Stimulated activated CD8-positive, alpha-beta memory T cell treated with anti-CD3 and anti-CD28 coated beads, Interleukin-7, amount 100 ng/mL, for 48 hours (primary cell): ENCODE measurements around the gene GM2A.
"Not testable (repeated sequence)": the region's sequence is repeated elsewhere in the genome, so short reads cannot be mapped to it uniquely, and the experiment has no call there.

Experiments
- DNase-seq, 2 donors: peaks; one replicate each; pipeline ENCODE4 v3.0.0-alpha.2; 2020; ENCODE audit warnings: low read depth in 1 of 2; ENCODE audit errors: extremely low read depth in 1 of 2

Gene GM2A

DNA sequence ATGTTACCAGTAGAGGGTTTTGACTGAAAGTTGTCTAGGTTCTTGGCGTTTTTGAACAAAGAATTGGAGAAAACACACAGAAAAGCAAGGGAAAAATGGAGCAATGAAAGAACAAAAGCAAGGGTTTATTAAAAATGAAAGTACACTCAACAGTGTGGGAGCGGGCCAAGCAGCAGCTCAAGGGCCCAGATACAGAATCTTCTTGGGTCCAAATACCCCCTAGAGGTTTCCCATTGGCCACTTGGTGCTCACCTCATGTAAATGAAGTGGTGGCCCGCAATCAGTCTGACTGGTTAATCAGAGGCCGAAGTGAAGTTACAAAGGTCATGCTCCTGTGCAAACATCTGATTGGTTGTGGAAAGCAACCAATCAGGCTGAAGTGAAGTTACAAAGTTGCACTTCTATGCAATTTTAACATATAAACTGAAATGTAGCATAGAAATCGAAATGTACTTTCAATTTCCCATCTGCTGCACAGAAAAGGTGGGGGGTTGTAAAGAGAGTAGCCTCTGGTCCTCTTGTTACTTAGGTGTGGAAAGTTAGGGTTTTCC, 1.9 kb upstream of the GM2A start:
- DNase-seq, result no peak

- no peak for DNase-seq
Measured at GRCh38 chr5:151251621-151252020, 1.4 kb upstream of the GM2A start.

DNA sequence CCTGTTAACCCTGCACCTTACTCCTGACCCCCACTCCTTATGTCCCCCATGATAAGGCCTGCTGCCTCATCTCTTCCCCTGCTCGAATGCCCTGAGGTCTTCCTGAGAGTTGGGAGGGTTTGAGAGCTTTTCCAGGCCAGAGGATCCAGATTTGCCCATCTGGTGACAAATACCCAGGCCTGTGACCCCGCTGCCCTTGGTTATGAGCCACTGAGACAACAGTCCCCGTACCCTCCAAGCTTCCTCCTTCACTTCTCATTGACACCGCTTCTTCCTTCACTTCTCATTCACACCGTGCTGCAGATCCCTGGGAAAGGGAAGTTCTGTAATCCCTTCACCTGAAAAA, 593 bp downstream of the GM2A start:
- no peak for DNase-seq

- no peak for DNase-seq
Measured at GRCh38 chr5:151254556-151254955, 1.6 kb downstream of the GM2A start.

GRCh38 chr5:151254990-151255389, 2.0 kb downstream of the GM2A start:
- not testable (repeated sequence) for DNase-seq

DNA sequence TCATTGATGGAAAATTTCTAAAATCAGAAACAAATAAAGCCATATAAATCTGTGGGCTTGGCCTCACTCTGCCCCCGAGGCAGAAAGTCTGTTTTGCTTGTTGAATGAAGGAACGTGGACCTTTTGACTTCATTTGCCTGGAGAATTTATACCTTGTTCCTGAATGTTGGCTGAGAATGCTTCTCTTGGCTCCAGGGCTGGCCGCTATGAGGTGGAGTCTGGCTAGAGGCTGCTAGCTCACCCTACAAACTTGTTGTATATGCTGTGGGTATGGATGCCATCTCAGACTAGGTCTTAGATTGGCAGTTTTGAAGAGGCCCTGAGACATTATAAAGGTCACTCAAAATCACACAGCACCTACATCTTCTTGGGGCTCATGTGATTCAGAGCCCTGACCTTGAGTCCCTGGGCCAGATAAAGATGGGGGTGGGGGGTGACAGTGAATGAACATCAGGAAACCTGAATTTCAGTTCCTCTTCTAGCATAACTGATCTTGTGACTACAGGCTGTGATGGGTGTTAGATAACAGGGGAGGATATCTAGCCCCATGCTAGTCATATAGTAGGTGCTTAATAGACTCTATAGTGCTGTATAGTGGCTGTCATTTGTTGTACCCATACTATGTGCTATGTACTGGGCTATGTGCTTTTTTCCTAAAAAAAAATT, 2.8 kb downstream of the GM2A start:
- DNase-seq, result no peak

DNA sequence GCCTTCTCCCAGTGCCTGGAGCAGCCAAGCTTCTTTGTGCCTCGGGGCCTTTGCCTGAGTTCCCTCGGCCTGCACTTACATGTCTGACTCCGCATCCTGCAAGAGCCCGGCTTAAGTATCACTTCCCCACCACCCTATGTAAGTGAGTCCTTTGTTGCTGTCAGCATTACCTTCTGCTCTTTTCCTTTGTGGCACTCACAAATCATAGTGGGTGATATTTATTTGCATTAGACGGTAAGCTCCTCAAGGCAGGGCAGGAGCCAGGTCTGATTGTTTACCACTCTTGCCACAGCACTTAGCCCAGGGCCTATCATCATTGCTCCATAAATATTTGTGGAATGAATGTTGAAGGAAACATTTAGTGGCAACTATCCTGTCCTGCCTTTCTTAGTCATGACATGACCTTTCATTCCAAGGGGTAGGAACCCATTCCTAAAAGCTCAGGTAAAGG, 4.8 kb downstream of the GM2A start:
- no peak for DNase-seq

DNA sequence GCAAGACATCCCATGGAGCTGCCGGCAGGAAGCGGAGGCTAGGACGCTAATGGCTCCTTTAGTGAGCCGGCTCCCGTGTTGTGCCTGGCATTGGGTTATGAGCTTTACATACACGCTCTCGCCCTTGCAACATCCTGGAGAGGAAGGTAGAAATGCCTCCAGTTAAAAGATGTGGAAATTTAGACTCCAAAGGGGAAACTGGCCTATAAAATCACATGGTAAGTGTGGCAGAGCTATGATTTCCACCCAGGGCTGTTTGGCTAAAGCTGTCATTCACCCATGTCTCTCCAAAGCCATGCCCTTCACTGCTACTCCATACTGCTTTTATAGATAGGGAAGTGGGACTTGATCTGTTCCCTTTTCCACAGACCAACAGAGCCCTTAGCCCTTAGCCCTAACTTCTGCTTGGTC, 5.2 kb downstream of the GM2A start:
- DNase-seq, result no peak

DNA sequence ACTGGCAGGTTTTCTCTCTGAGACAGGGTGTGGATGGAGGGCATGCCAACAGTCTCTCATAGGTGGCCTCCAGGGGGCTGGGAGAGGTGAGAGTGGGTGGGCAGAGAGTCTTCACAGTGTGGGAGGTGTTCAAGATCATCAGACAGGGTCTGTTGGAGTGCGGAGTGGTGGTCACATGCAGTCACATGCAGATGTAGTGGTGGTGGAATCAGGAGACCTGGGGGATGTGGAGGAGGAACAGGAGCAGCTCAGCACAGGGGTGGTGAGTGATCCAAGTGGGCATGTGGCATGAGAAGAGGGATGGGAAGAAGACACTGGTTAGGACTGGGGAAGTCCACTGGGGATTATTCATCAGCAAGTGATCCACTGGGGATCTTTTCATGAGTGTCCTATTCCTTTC, 5.8 kb downstream of the GM2A start:
- no peak for DNase-seq

- no peak for DNase-seq
Measured at GRCh38 chr5:151259931-151260330, 6.9 kb downstream of the GM2A start.

DNA sequence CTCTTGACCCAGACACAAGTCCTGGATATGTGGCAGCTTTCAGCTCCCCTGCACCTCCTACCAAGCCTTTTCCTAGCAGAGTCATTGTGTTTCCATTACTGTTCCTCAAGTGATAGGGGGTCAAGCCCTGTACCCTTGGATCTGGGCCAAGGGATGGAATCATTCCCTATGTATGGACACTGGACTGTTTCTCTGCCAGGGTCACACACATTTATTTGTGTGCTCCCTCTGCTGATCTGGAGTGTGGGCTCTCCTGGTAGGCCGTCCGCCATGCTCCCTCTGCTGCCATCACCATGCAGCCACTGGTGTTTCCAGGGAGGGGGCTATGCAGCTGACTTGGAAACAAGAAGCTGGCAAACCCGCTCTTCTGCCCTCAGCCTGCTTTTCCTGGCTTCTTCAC, 9.5 kb downstream of the GM2A start:
- no peak for DNase-seq

DNA sequence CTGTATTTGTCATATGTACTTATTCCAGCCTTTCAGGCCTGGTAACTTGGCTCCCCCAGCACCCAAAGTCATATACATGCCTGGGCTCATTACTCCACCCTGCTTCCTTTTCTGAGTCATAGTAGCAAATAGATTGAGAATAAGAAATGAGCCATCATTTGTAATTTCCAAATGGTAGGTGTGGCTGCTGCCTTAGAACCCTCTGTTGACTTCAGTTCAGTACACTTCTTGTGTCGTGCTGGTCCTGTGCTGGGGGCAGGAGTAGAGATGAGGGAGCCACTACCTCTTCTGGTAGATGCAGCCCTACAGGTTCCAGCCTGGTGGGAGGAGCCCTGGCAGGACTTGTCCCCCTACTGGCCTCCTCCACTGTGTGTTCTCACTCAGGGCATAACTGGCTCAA, 11.1 kb downstream of the GM2A start:
- DNase-seq, result peak in 1 of 2 donors; percentile 28

GRCh38 chr5:151267491-151268260, 14.7 kb downstream of the GM2A start:
- DNase-seq, result no peak

- no peak for DNase-seq
Measured at GRCh38 chr5:151270599-151270998, 17.6 kb downstream of the GM2A start.

GRCh38 chr5:151271336-151271735, 18.4 kb downstream of the GM2A start:
- DNase-seq, result no peak

DNA sequence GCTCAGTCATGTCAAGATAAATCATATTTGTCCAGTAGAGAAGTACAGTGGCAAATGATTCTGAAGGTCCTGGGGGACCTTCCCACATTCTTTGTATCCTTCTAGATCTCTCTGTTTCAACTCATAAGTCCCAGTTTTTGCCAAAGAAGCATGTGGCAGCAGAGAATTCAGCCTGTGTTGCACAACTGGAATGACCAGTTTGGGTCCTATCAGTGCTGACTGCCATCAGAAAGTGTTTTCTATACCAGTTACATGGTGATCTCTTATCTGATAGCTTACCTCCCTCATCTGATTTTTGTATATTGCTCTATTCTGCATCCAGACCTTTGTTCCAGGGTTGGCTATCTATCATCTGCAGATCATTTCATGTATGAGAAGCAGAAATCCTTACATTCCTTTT, 21.7 kb downstream of the GM2A start:
- no peak for DNase-seq

DNA sequence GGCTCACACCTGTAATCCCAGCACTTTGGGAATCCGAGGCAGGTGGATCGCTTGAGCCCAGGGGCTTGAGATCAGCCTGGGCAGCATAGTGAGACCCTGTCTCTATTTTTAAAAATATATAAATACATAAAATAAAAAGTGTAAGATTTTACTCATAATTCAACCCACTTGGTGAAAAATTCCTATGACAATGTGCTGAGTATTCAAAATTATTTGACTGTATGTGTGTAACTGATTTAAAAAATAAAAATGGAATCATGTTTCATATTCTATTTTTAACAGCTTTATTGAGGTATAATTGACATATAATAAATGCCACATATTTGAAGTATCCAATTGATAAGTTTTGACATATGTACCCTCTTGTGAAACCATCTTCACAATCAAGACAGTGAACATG, 22.8 kb downstream of the GM2A start:
- no peak for DNase-seq

DNA sequence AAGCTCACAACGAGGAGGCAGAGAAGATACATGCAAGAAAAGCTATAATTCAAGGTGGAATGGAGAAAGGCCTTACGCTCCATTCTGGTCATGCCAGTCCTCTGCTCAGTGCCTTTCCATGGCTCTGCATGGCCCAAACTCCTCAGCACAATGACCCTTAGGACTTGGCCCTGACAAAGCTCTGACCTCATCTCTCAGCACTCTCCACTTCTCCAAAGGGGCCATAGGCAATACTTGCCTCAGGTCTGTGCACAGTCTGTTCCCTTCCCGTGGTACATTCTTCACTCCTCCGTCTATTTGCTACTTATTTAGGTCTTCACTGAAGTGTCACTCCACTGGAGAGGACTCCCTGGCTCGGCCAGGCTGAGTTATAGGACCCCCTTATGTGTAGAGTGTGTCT, 25.9 kb downstream of the GM2A start:
- no peak for DNase-seq

DNA sequence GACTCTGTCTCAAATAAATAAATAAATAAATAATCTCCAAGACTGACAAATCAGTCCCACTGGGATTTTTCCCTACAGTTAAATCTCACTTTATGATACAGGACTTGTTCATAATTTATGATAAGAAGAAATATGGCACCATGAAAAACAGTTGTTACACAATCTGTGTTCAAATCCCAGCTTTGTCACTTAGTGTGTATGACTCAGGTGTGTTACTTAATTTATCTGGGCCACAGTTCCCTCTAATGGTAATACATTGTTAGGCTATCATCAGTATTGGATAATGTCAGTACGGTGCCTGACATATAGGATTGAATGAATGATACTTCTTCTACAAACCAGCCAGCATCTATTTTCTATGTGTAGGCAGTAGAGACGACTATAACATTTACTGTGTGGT, 27.5 kb downstream of the GM2A start:
- DNase-seq, result no peak

- no peak for DNase-seq
Measured at GRCh38 chr5:151281001-151281639, 28.1 kb downstream of the GM2A start.

DNA sequence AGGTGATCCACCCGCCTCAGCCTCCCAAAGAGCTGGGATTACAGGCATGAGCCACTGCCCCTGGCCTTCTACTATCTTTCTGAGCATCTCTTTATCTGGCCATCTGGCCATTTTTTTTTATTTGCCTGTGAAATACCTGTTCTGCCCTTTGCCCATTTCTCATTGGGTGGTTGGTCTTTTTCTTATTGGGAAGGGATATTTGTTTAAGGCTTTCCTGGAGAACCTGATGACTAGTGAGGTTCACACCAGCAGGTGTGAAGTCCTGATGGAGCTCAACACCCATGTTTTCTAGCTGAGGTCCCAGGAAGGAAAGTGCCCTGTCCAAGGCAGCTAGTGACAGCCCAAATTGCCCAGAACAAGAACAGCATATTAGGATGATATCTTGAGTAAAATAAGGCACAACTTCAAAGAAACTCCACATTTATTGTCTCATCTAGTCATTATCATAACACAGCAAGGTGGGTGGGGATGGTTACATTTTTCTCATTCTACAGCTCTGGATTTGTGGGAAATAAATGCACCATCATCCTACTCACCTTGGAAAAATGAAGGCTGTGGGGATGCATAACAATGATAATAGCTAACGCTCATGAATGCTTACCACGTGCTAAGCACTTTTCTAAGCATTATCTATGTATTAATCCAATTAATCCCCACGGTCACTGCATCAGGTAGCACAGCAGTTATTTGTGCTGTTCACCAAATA, 30.3 kb downstream of the GM2A start:
- no peak for DNase-seq
